HepG2 (cell line): Measurements from ENCODE around the gene PSMB3. TPM values are rescaled to one million over a fixed set of nuclear protein-coding genes. Genes with fewer than 3 reads are reported as not detected.
A peak's percentile ranks its signal among the peaks of the same experiment; 100 is the strongest.

ENCODE experiments used
- ARNT2 ChIP-seq: sonication (generic); formaldehyde crosslinking; IDR thresholded peaks from 2 replicates; pipeline ENCODE4 v1.8.0; 2022; ENCODE audit warnings: mild to moderate bottlenecking, low read depth, missing genetic modification reagents, moderate library complexity
- ETV6 ChIP-seq: sonication (generic); formaldehyde crosslinking; conservative IDR thresholded peaks from 2 replicates; pipeline ENCODE4 v1.4.0; 2020; ENCODE audit warnings: missing genetic modification reagents
- GMEB1 ChIP-seq: sonication (generic); formaldehyde crosslinking; IDR thresholded peaks from 2 replicates; pipeline ENCODE4 v1.5.1; 2020; ENCODE audit warnings: missing genetic modification reagents, mild to moderate bottlenecking, borderline replicate concordance
- HDAC1 ChIP-seq: sonication (generic); formaldehyde crosslinking; IDR thresholded peaks from 2 replicates; pipeline ENCODE4 v1.5.1; 2020; ENCODE audit warnings: mild to moderate bottlenecking, missing genetic modification reagents
- KDM6A ChIP-seq: IDR thresholded peaks from 2 replicates; pipeline ENCODE4 v1.6.1; 2016; ENCODE audit warnings: low read depth
- MEIS1 ChIP-seq: sonication (generic); formaldehyde crosslinking; IDR thresholded peaks from 2 replicates; pipeline ENCODE4 v1.9.0; 2021; ENCODE audit warnings: mild to moderate bottlenecking, missing genetic modification reagents, moderate library complexity, borderline replicate concordance
- NFIB ChIP-seq: sonication (generic); formaldehyde crosslinking; IDR thresholded peaks from 2 replicates; pipeline ENCODE4 v1.9.0; 2021; ENCODE audit warnings: missing genetic modification reagents, mild to moderate bottlenecking, borderline replicate concordance
- NONO ChIP-seq, 2 experiments: fragments of 450-650 bp in 1 of 2; sonication (generic) in 1 of 2; formaldehyde crosslinking in 1 of 2; IDR thresholded peaks in 1 of 2; conservative IDR thresholded peaks in 1 of 2; 2 replicates each; pipeline versions ENCODE4 v1.6.1 to v1.8.0; 2017 to 2022; ENCODE audit warnings: mild to moderate bottlenecking in 1 of 2, missing genetic modification reagents in 1 of 2, moderate library complexity in 1 of 2
- RARA ChIP-seq: IDR thresholded peaks from 2 replicates; pipeline ENCODE4 v1.6.1; 2016; ENCODE audit warnings: missing genetic modification reagents, missing compliant biosample characterization
- SALL2 ChIP-seq: sonication (generic); formaldehyde crosslinking; IDR thresholded peaks from 2 replicates; pipeline ENCODE4 v1.8.1; 2023; ENCODE audit warnings: mild to moderate bottlenecking, missing genetic modification reagents, inconsistent platforms
- TFDP2 ChIP-seq: sonication (generic); formaldehyde crosslinking; IDR thresholded peaks from 2 replicates; pipeline ENCODE4 v1.4.0; 2020; ENCODE audit warnings: missing genetic modification reagents
- TRIM24 ChIP-seq: sonication (generic); formaldehyde crosslinking; IDR thresholded peaks from 2 replicates; pipeline ENCODE4 v1.8.0; 2022; ENCODE audit warnings: mild to moderate bottlenecking, missing genetic modification reagents
- U2AF1 ChIP-seq: fragments of 200-400 bp; formaldehyde crosslinking; optimal IDR thresholded peaks from 2 replicates; pipeline ENCODE3; 2017; ENCODE audit warnings: mild to moderate bottlenecking, low read depth, low read length
- YEATS4 ChIP-seq: sonication (generic); formaldehyde crosslinking; IDR thresholded peaks from 2 replicates; pipeline ENCODE4 v1.4.0; 2020; ENCODE audit warnings: missing genetic modification reagents, borderline replicate concordance
- ZNF225 ChIP-seq: sonication (generic); formaldehyde crosslinking; IDR thresholded peaks from 2 replicates; pipeline ENCODE4 v1.4.0; 2020; ENCODE audit warnings: mild to moderate bottlenecking, missing genetic modification reagents
- ZNF34 ChIP-seq: sonication (generic); formaldehyde crosslinking; IDR thresholded peaks from 2 replicates; pipeline ENCODE4 v1.4.0; 2020; ENCODE audit warnings: mild to moderate bottlenecking, missing genetic modification reagents, borderline replicate concordance
- polyA plus RNA-seq, 8 experiments: library from polyadenylated mRNA; depleted of rRNA in 3 of 8; stranded (reverse) in 7 of 8; unstranded in 1 of 8; fragments of >200 nt; fragmentation: Illumina TruSeq in 4 of 8; extraction: Trizol in 4 of 8; gene quantifications; 2 replicates each; pipeline versions ENCODE4 v1.2.1 to v1.2.3, GENCODE V29; 2011 to 2016; ENCODE audit warnings: low read depth in 4 of 8, missing spikeins in 1 of 8, mixed read lengths in 1 of 8; ENCODE audit not compliant: insufficient read depth in 1 of 8
- total RNA-seq, 5 experiments: library from RNA; depleted of rRNA; stranded (reverse); fragments of >200 nt; fragmentation: Illumina TruSeq; extraction: Trizol; gene quantifications; 2 replicates each; pipeline ENCODE4 v1.2.3, GENCODE V29; 2016; ENCODE audit warnings: low read depth in 1 of 5
- TF ChIP-seq, protein P1 (sequence below): sonication (generic); formaldehyde crosslinking; IDR thresholded peaks from 2 replicates; pipeline ENCODE4 v1.5.1; 2020; ENCODE audit warnings: missing genetic modification reagents, mild to moderate bottlenecking, borderline replicate concordance
- TF ChIP-seq, protein P2 (sequence below): sonication (generic); formaldehyde crosslinking; IDR thresholded peaks from 2 replicates; pipeline ENCODE4 v1.4.0; 2020; ENCODE audit warnings: missing genetic modification reagents

The PSMB3 gene
- total and polyA plus RNA-seq, 2 of the 13 experiments (the other 11 are each of a cell fraction or from before 2014, with no cell fraction given) = 366 to 517 TPM

- peak; percentile 77 for TF ChIP-seq GMEB1
- peak; percentile 97 for TF ChIP-seq HDAC1 (CRISPR knock-in tag)
- TF ChIP-seq MEIS1 (CRISPR knock-in tag) = peak; percentile 29; the same call in 1 of the 2 replicates
- TF ChIP-seq ZNF34 = peak; percentile 91; the same call in 1 of the 2 replicates
- TF ChIP-seq TFDP2 (CRISPR knock-in tag) = peak; percentile 92
- TF ChIP-seq SALL2 (CRISPR knock-in tag) = peak; percentile 26; the same call in 1 of the 2 replicates
- no peak for TF ChIP-seq ZNF225 (CRISPR knock-in tag)
- peak; percentile 86 for TF ChIP-seq KDM6A
- TF ChIP-seq, protein P1, sequence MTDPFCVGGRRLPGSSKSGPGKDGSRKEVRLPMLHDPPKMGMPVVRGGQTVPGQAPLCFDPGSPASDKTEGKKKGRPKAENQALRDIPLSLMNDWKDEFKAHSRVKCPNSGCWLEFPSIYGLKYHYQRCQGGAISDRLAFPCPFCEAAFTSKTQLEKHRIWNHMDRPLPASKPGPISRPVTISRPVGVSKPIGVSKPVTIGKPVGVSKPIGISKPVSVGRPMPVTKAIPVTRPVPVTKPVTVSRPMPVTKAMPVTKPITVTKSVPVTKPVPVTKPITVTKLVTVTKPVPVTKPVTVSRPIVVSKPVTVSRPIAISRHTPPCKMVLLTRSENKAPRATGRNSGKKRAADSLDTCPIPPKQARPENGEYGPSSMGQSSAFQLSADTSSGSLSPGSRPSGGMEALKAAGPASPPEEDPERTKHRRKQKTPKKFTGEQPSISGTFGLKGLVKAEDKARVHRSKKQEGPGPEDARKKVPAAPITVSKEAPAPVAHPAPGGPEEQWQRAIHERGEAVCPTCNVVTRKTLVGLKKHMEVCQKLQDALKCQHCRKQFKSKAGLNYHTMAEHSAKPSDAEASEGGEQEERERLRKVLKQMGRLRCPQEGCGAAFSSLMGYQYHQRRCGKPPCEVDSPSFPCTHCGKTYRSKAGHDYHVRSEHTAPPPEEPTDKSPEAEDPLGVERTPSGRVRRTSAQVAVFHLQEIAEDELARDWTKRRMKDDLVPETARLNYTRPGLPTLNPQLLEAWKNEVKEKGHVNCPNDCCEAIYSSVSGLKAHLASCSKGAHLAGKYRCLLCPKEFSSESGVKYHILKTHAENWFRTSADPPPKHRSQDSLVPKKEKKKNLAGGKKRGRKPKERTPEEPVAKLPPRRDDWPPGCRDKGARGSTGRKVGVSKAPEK = peak; percentile 82
- no peak for TF ChIP-seq NONO (IDR thresholded peaks at IDR 0.05)
- peak; percentile 95 for TF ChIP-seq NONO (CRISPR knock-in tag; conservative IDR thresholded peaks at IDR 0.05)
- TF ChIP-seq ARNT2 = peak; percentile 91
- peak; percentile 27 for TF ChIP-seq U2AF1
- TF ChIP-seq ETV6 = peak; percentile 97; the same call in 1 of the 2 replicates
- TF ChIP-seq, protein P2, sequence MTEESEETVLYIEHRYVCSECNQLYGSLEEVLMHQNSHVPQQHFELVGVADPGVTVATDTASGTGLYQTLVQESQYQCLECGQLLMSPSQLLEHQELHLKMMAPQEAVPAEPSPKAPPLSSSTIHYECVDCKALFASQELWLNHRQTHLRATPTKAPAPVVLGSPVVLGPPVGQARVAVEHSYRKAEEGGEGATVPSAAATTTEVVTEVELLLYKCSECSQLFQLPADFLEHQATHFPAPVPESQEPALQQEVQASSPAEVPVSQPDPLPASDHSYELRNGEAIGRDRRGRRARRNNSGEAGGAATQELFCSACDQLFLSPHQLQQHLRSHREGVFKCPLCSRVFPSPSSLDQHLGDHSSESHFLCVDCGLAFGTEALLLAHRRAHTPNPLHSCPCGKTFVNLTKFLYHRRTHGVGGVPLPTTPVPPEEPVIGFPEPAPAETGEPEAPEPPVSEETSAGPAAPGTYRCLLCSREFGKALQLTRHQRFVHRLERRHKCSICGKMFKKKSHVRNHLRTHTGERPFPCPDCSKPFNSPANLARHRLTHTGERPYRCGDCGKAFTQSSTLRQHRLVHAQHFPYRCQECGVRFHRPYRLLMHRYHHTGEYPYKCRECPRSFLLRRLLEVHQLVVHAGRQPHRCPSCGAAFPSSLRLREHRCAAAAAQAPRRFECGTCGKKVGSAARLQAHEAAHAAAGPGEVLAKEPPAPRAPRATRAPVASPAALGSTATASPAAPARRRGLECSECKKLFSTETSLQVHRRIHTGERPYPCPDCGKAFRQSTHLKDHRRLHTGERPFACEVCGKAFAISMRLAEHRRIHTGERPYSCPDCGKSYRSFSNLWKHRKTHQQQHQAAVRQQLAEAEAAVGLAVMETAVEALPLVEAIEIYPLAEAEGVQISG (CRISPR knock-in tag) = peak; percentile 91
- TF ChIP-seq YEATS4 (CRISPR knock-in tag) = peak; percentile 77
- TF ChIP-seq NFIB (CRISPR knock-in tag) = no peak
- peak; percentile 64; the same call in 1 of the 2 replicates for TF ChIP-seq TRIM24 (CRISPR knock-in tag)
- TF ChIP-seq RARA = peak; percentile 100
These were observed 48.6 kb upstream of the PSMB3 start (continued) for GRCh38 chr17:38703742-38704605.
